Nephron progenitor cell (in vitro differentiated cells): ENCODE results near the gene BRSK1.

Experiments used
- DNase-seq: peaks from one replicate; pipeline ENCODE4 v3.0.0; 2021
- H3K27ac Mint-ChIP-seq: 2 replicates; pipeline ENCODE4 v1.8.0; 2021; ENCODE audit warnings: mild to moderate bottlenecking, moderate library complexity, mixed read lengths
- H3K27me3 Mint-ChIP-seq: 2 replicates; pipeline ENCODE4 v1.8.0; 2021; ENCODE audit warnings: mild to moderate bottlenecking, low read depth, mixed read lengths; ENCODE audit not compliant: poor library complexity
- H3K36me3 Mint-ChIP-seq: 2 replicates; pipeline ENCODE4 v1.8.0; 2021; ENCODE audit warnings: low read depth, mixed read lengths
- H3K4me1 Mint-ChIP-seq: 2 replicates; pipeline ENCODE4 v1.8.0; 2021; ENCODE audit warnings: mixed read lengths
- H3K4me3 Mint-ChIP-seq: 2 replicates; pipeline ENCODE4 v1.8.0; 2021; ENCODE audit warnings: mild to moderate bottlenecking, moderate library complexity, mixed read lengths
- H3K9me3 Mint-ChIP-seq: 2 replicates; pipeline ENCODE4 v1.8.0; 2021; ENCODE audit warnings: mild to moderate bottlenecking, moderate library complexity, mixed read lengths
- CTCF ChIP-seq: fragments of 200-600 bp; sonication (generic); IDR thresholded peaks from 2 replicates; pipeline ENCODE4 v1.5.0; 2021; ENCODE audit warnings: antibody characterized with exemption

BRSK1 gene

GRCh38 chr19:55285229-55285890 lies 1.6 kb downstream of the BRSK1 start:
- Mint-ChIP-seq H3K4me3 (peak overlapping the region; percentile 84), H3K36me3 (peaks cover 22% of the 10 kb centered on the region), H3K9me3 (no peaks in the 10 kb centered on the region), H3K27me3 (no peaks in the 10 kb centered on the region), H3K27ac (peak overlapping the region; percentile 94), H3K4me1 (peaks cover 36% of the 10 kb centered on the region)
- TF ChIP-seq CTCF, result no peak
- DNase-seq, result no peak

- Mint-ChIP-seq H3K4me3 (no peak overlapping the region), H3K27ac (no peak overlapping the region), H3K9me3 (no peaks in the 10 kb centered on the region), H3K4me1 (peaks cover 23% of the 10 kb centered on the region), H3K27me3 (no peaks in the 10 kb centered on the region), H3K36me3 (peaks cover 36% of the 10 kb centered on the region)
- no peak for TF ChIP-seq CTCF
- no peak for DNase-seq
These were observed 3.7 kb downstream of the BRSK1 start for GRCh38 chr19:55287361-55288079.

GRCh38 chr19:55289117-55289796 lies 5.5 kb downstream of the BRSK1 start:
- no peak for TF ChIP-seq CTCF
- Mint-ChIP-seq H3K36me3 (peaks cover 42% of the 10 kb centered on the region), H3K27ac (no peak overlapping the region), H3K9me3 (no peaks in the 10 kb centered on the region), H3K27me3 (no peaks in the 10 kb centered on the region), H3K4me1 (peaks cover 13% of the 10 kb centered on the region), H3K4me3 (no peak overlapping the region)
- DNase-seq, result no peak

GRCh38 chr19:55297267-55297666 lies 13.5 kb downstream of the BRSK1 start:
- peaks cover 45% of the 10 kb centered on the region for H3K36me3 Mint-ChIP-seq
- H3K4me1 Mint-ChIP-seq, result peaks cover 31% of the 10 kb centered on the region
- no peak for TF ChIP-seq CTCF
- H3K9me3 Mint-ChIP-seq, result no peaks in the 10 kb centered on the region
- peaks cover 9% of the 10 kb centered on the region for H3K27me3 Mint-ChIP-seq
- no peak overlapping the region for H3K27ac Mint-ChIP-seq
- no peak overlapping the region for H3K4me3 Mint-ChIP-seq
- DNase-seq, result no peak

- Mint-ChIP-seq H3K36me3 (peaks cover 53% of the 10 kb centered on the region), H3K4me1 (peaks cover 31% of the 10 kb centered on the region), H3K27ac (no peak overlapping the region), H3K4me3 (no peak overlapping the region), H3K9me3 (no peaks in the 10 kb centered on the region), H3K27me3 (peaks cover 9% of the 10 kb centered on the region)
- TF ChIP-seq CTCF, result no peak
- no peak for DNase-seq
These were observed 16.2 kb downstream of the BRSK1 start for GRCh38 chr19:55299991-55300390.
